GM18502 (cell line): ENCODE data around the gene SERPINB1.
"Not testable (repeated sequence)": the region's sequence is repeated elsewhere in the genome, so short reads cannot be mapped to it uniquely, and the experiment has no call there.

Experiments
- ATAC-seq: cut with Tn5 transposase; IDR thresholded peaks from one replicate; pipeline ENCODE4 v1.9.1; 2021; ENCODE audit warnings: mild to moderate bottlenecking; ENCODE audit not compliant: unreplicated experiment, poor library complexity

Gene SERPINB1

GRCh38 chr6:2866171-2866846 lies 24.6 kb upstream of the SERPINB1 start:
- peak; percentile 37 for ATAC-seq

GRCh38 chr6:2865694-2866151 lies 24.1 kb upstream of the SERPINB1 start:
- ATAC-seq, result no peak

- ATAC-seq, result no peak
Measured at GRCh38 chr6:2865270-2865669, 23.6 kb upstream of the SERPINB1 start.

- no peak for ATAC-seq
Measured at GRCh38 chr6:2863901-2864300, 22.2 kb upstream of the SERPINB1 start.

- peak; percentile 60 for ATAC-seq
Measured at GRCh38 chr6:2862712-2863181, 21.1 kb upstream of the SERPINB1 start.

- no peak for ATAC-seq
Measured at GRCh38 chr6:2861822-2862164, 20.1 kb upstream of the SERPINB1 start.

GRCh38 chr6:2861060-2861821 lies 19.6 kb upstream of the SERPINB1 start:
- no peak for ATAC-seq

- not testable (repeated sequence) for ATAC-seq
Measured at GRCh38 chr6:2860706-2861059, 19.0 kb upstream of the SERPINB1 start.

GRCh38 chr6:2859798-2860705 lies 18.4 kb upstream of the SERPINB1 start:
- ATAC-seq, result not testable (repeated sequence)

- no peak for ATAC-seq
Measured at GRCh38 chr6:2859185-2859700, 17.6 kb upstream of the SERPINB1 start.

GRCh38 chr6:2857580-2858337 lies 16.1 kb upstream of the SERPINB1 start:
- peak; percentile 56 for ATAC-seq

GRCh38 chr6:2857185-2857579 lies 15.5 kb upstream of the SERPINB1 start:
- no peak for ATAC-seq

GRCh38 chr6:2855061-2855519 lies 13.4 kb upstream of the SERPINB1 start:
- ATAC-seq, result no peak

- ATAC-seq, result no peak
Measured at GRCh38 chr6:2854396-2854982, 12.8 kb upstream of the SERPINB1 start.

- peak; percentile 34 for ATAC-seq
Measured at GRCh38 chr6:2853769-2854395, 12.2 kb upstream of the SERPINB1 start.

GRCh38 chr6:2853378-2853768 lies 11.7 kb upstream of the SERPINB1 start:
- ATAC-seq, result not testable (repeated sequence)

GRCh38 chr6:2852921-2853322 lies 11.3 kb upstream of the SERPINB1 start:
- ATAC-seq, result no peak

- no peak for ATAC-seq
Measured at GRCh38 chr6:2852514-2852855, 10.8 kb upstream of the SERPINB1 start.
